ENCODE data around the gene LRRN2. TPM values are rescaled to one million over a fixed set of nuclear protein-coding genes. Genes with fewer than 3 reads are reported as not detected.
"Not testable (repeated sequence)": the region's sequence is repeated elsewhere in the genome, so short reads cannot be mapped to it uniquely, and the experiment has no call there.

The LRRN2 gene
- total RNA-seq, 2 donors from 2014 or later: 6.6 to 8.2 TPM

- DNase-seq (ENCODE audit: low spot score): no peak
- no peaks in the 10 kb centered on the region for H3K27me3 ChIP-seq
These were observed 8.6 kb upstream of the LRRN2 start for GRCh38 chr1:204694145-204694544.

DNA sequence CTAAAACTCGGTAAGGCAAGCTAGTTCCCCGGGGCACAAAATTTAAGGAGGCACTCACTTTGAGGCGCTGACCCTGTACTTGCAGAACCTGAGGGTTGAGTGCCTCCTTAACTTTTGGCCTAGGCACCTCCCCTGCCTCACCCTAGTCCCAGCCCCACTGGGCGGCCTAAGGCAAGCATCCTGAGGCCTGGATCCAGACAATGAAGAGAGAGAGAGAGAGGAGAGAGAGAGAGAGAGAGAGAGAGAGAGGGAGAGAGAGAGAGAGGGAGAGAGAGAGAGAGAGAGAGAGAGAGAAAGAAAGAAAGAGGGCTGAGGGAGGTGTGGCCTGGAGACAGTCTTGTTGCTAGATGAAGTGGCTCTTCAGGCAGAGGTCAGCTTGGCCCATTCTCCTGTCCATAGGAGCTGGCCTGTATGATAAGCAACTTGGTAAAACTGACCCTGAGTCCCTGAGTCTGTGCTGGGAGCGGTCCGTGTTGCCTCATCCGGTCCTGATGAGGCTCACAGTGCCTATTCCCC lies 7.4 kb upstream of the LRRN2 start:
- no peaks in the 10 kb centered on the region for H3K27me3 ChIP-seq
- H3K36me3 ChIP-seq: no peaks in the 10 kb centered on the region
- H3K9me3 ChIP-seq: no peaks in the 10 kb centered on the region
- no peak for TF ChIP-seq CTCF (IDR thresholded peaks at IDR 0.05)
- no peak overlapping the region for H3K27ac ChIP-seq
- H3K4me3 ChIP-seq: no peak overlapping the region
- DNase-seq (ENCODE audit: low spot score): no peak
- no peaks in the 10 kb centered on the region for H3K4me1 ChIP-seq

More at GRCh38 chr1:204694145-204694544, 8.6 kb upstream of the LRRN2 start:
- Histone ChIP-seq H3K27ac (no peak overlapping the region), H3K4me1 (no peaks in the 10 kb centered on the region), H3K4me3 (no peak overlapping the region), H3K9me3 (no peaks in the 10 kb centered on the region), H3K36me3 (no peaks in the 10 kb centered on the region)
- no peak for TF ChIP-seq CTCF (IDR thresholded peaks at IDR 0.05)

- no peak for DNase-seq (ENCODE audit: low spot score)
- Histone ChIP-seq H3K36me3 (no peaks in the 10 kb centered on the region), H3K4me1 (no peaks in the 10 kb centered on the region), H3K4me3 (no peak overlapping the region), H3K27ac (no peak overlapping the region), H3K27me3 (no peaks in the 10 kb centered on the region), H3K9me3 (no peaks in the 10 kb centered on the region)
- TF ChIP-seq CTCF (IDR thresholded peaks at IDR 0.05): no peak
These were observed 6.8 kb upstream of the LRRN2 start for GRCh38 chr1:204692325-204692840.

GRCh38 chr1:204691328-204691730 lies 5.8 kb upstream of the LRRN2 start:
- not testable (repeated sequence) for H3K36me3 ChIP-seq; H3K9me3 ChIP-seq; H3K27ac ChIP-seq; DNase-seq (ENCODE audit: low spot score); H3K4me1 ChIP-seq; H3K4me3 ChIP-seq; H3K27me3 ChIP-seq

DNA sequence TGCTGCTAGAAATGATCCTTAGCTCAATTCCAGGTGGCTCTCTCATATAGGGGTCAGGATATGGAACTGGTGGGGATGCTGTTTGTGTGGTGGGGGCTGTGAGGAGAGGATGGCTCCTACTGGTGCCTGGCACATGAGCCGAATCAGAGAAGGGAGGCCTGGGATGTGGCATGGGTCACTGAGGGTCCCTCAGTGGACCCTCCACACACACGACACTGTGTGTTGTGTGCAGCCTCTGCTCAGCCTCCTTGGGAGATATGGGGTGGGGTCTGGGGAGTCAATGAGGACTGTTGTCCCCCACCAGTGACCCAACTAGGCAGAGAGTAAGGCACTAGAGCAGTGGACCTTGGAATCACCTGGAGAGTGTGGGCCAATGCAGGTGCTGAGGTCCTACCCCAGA lies 3.2 kb upstream of the LRRN2 start:
- Histone ChIP-seq H3K27me3 (no peaks in the 10 kb centered on the region), H3K36me3 (no peaks in the 10 kb centered on the region), H3K4me1 (peaks cover 0 to 19% of the 10 kb centered on the region in 2 donors), H3K9me3 (no peaks in the 10 kb centered on the region), H3K4me3 (no peak overlapping the region), H3K27ac (no peak overlapping the region)
- no peak for TF ChIP-seq CTCF (IDR thresholded peaks at IDR 0.05)
- no peak for DNase-seq (ENCODE audit: low spot score)

- Histone ChIP-seq H3K4me3 (no peak overlapping the region), H3K9me3 (no peaks in the 10 kb centered on the region), H3K36me3 (no peaks in the 10 kb centered on the region), H3K27ac (no peak overlapping the region), H3K27me3 (no peaks in the 10 kb centered on the region), H3K4me1 (peaks cover 0 to 22% of the 10 kb centered on the region in 2 donors)
- DNase-seq (ENCODE audit: low spot score): no peak
- TF ChIP-seq CTCF (IDR thresholded peaks at IDR 0.05): no peak
These were observed 2.5 kb upstream of the LRRN2 start for GRCh38 chr1:204688007-204688406.
